Measurements from ENCODE around the gene FBXO28.
"Not testable (repeated sequence)": the region's sequence is repeated elsewhere in the genome, so short reads cannot be mapped to it uniquely, and the experiment has no call there.

Gene FBXO28, protein sequence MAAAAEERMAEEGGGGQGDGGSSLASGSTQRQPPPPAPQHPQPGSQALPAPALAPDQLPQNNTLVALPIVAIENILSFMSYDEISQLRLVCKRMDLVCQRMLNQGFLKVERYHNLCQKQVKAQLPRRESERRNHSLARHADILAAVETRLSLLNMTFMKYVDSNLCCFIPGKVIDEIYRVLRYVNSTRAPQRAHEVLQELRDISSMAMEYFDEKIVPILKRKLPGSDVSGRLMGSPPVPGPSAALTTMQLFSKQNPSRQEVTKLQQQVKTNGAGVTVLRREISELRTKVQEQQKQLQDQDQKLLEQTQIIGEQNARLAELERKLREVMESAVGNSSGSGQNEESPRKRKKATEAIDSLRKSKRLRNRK

GRCh38 chr1:224113918-224114786, at the start of gene FBXO28:
FBXO28 (plus strand) TSS chr1:224114111; CDS start chr1:224114130, 19 bp downstream.
- DNase-seq = peak; percentile 86 to 91

- no peak for DNase-seq
Measured at GRCh38 chr1:224064150-224064549, 49.8 kb upstream of the FBXO28 start.

GRCh38 chr1:224065455-224065854, 48.5 kb upstream of the FBXO28 start:
- DNase-seq = no peak

DNA sequence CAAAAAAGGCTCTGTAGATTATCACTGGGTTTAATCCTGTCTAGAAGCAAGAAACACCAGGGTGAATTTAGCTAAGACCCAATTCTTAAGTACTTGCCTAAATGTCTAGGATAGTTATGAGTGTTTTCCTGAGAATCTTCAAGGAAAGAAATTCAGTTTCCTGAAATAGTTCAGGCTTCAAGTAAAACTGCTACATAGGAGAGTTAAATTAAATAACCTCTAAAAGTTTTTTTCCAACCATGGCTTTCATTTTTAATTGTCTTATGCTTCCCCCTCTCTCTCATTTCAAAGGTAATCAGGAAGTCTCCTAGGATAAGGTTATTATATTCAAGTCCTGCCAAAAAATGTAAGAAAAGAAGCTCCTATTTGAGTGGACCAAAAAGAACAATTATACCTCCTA, 46.7 kb upstream of the FBXO28 start:
- no peak for DNase-seq

DNA sequence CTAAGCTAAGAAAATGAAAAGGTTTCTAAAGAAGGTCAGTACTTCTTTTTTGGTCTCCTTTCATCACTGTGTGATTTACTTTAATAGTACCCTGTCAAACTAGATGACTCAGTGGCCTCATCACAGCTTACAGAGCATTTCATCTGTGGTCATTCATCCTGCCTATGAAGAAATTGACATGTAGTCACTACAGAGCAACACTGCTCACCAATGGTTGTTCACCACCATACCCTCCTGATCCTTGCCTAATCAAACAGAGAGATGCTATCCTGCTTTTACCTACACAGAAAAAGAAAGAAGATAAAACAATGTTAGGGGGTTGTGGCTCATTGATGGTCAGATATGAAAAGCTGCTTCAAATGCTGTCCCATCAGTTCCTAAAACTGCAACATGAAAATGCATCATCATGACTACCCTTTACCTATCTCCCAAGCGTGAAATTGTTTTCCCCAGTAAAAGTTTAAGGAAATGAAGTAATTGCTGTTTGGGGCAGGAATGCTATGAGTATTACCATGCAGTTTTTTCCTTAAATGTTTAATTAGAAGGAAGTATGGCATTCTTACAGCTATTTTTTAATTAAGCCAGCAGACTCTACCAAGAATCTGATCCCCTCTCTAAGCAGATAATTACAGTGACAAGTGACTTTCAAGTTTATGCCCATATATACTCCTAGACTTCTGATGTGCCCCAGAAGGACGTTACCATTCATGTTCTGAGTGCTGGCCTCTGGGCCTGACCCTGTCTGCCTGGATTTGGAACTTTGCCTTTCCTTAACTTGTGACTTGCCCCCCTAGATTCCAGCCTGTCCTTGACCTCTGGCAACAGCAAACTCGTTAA, 46.1 kb upstream of the FBXO28 start:
- DNase-seq = no peak

- DNase-seq = no peak
Measured at GRCh38 chr1:224068458-224069072, 45.3 kb upstream of the FBXO28 start.

- DNase-seq = no peak
Measured at GRCh38 chr1:224069138-224069537, 44.8 kb upstream of the FBXO28 start.

DNA sequence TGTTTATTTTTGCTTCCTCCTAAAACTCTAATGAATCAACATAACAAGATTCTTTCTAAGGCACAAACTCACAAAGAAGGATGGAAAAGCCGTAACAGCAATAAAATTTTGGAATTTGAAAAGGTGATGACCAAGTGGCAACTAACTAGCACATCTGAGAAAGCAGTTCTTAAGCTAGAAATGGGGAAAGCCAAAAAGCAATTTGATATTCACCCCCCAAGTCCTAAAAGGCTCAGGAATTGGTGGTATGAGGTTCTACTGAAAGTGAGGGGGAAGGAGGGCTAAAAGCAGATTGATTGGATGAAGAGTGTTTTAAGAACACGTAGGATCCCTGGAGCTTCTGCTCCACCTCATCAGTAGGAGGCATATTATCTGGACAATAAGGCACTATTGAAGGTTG, 43.4 kb upstream of the FBXO28 start:
- no peak for DNase-seq

GRCh38 chr1:224076407-224076806, 37.5 kb upstream of the FBXO28 start:
- no peak for DNase-seq

DNA sequence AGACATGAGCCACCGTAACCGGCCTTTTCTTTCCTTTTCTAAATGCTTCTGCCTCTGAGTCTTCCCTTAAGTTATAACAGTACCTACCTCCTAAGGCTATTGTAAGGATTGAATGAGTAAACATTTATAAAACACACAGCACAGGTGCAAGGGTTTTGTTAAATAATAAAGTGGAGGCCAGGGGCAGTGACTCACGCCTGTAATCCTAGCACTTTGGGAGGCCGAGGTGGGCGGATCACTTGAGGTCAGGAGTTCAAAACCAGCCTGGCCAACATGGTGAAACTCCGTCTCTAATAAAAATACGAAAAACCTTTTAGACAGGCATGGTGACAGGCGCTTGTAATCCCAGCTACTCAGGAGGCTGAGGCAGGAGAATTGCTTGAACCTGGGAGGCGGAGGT, 34.3 kb upstream of the FBXO28 start:
- not testable (repeated sequence) for DNase-seq

DNA sequence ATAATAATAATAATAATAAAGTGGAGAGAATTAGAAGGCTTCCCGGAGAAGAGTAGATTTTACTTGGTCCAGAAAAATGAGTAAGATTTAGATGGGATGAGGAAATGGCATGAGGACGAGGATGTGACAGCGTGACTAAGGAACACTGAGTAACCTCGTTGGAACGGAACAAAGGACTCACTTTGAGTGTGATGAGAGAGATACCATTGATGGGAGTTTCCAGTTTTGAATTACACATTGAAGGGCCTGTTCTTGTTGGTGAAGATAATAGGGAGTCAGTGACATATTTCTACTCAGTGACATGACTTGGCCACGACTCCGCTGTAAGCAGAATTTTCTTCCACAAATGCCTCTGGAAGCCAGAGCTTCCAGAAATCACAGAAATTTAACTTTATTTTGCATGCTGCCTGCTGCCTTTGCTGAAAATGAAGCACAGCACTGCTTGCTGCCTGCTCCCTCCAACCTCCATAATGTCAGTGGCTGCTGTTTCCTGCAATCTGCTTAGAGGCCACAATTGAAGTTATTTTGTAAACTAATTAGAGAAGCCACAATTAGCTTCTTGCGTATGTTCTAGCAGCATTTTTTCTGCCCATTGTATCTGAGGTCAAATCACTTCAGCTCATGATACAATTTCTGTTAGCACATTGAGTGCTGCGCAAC, 33.7 kb upstream of the FBXO28 start:
- DNase-seq = no peak

DNA sequence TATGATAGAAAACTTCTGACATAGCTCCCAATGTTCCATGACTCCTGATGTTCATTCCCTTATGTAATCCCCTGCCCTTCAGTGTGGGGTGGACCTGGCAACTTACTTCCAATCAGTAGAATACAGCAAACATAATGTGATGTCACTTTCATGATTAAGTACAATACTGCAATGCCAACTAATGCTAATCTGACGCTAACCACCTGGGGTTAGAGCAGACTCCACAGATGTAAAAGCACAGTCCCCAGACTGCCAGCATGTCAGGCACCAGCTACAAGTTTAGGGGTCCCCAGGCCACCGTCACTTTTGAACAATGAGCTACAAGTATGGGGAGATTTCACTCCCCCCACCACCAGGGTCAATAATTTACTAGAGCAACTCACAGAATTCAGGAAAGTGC, 32.3 kb upstream of the FBXO28 start:
- no peak for DNase-seq

DNA sequence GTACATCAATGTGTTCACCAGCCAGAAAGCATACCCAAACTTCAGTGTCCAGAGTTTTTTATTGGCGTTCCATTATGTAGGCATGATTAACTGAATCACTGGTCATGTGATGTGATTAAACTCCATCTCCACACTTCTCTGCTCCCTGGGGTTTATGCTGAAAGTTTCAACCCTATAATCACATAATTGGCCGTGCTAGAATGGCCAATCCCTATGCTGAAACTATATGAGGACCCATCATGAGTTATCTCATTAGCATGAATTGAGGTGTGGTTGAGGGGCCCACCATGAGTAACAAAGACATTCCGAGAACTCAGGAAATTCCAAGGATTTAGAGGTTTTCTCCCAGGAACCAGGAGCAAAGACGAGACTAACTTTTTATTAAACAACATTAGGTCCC, 31.8 kb upstream of the FBXO28 start:
- DNase-seq = no peak

DNA sequence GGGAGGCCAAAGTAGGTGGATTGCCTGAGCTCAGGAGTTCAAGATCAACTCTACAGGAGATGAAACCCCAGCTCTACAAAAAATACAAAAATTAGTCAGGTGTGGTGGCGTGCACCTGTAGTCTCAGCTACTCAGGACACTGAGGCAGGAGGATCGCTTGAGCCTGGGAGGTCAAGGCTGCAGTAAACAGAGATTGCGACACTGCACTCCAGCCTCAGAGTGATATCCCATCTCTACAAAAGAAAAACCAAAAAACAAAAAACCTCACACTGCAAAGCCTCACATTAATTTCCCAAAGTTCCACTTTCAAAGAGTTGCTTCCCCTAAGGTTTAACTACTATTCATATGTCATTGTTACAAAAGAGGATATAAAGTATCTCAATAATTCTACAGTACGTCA, 29.0 kb upstream of the FBXO28 start:
- DNase-seq = no peak

- no peak for DNase-seq
Measured at GRCh38 chr1:224085421-224086108, 28.3 kb upstream of the FBXO28 start.

DNA sequence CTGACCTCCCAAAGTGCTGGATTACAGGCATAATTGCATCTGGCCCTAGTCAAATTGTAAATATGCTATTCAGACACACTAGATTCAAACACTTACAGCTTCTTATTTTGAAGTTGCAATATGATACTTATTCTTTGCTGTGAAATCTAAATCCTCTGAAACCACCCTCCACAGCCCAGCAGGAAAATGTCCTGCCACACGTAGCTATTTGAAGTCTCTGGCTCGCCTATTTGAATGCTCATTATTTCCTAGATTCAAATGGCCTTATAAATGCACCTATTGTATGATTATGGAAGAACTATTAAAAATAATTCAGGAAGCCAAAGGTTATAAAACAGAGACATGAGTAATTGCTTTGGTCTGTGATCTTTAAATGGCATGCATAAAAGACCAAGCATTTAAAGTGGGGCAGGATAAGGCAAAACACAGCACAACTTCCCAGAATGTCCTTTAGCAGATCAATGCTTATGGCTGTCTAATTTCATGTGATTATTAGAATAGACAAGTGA, 26.6 kb upstream of the FBXO28 start:
- DNase-seq = no peak

GRCh38 chr1:224089583-224089982, 24.3 kb upstream of the FBXO28 start:
- no peak for DNase-seq

DNA sequence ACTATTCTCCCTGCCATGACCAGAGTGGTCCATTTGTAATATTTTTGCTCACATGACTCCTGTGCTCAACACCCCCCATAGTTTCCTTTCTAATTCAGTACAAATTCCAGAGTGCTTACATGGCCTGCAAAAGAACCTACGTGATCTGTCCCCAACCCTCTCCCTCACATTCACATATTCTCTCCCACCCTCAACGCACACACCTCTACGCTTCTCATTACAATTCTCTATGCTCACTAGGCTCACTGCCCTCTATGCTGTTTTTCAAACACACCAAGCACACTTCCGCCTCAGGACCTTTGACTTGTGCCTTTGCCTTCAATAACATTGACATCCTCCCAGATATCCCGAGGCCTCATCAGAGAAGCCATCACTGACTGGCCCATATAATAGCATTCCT, 23.8 kb upstream of the FBXO28 start:
- DNase-seq = no peak

DNA sequence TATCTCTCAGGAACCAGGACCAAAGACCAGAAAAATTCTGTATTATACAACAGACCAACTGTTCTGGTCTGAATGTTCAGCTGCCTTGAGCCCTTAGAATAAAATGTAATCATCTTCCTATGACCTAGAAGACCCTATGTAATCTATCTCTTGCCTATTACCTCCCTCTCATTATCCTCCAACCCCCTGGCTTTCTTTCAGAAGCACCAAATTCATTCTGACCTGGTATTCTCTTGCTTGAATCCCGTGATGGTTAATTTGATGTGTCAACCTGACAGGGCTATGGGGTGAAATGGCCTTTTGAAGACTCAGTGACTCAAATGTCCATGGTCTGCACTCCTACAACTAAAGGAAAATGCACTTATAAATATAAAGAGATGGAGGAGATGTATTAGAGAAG, 21.8 kb upstream of the FBXO28 start:
- no peak for DNase-seq

DNA sequence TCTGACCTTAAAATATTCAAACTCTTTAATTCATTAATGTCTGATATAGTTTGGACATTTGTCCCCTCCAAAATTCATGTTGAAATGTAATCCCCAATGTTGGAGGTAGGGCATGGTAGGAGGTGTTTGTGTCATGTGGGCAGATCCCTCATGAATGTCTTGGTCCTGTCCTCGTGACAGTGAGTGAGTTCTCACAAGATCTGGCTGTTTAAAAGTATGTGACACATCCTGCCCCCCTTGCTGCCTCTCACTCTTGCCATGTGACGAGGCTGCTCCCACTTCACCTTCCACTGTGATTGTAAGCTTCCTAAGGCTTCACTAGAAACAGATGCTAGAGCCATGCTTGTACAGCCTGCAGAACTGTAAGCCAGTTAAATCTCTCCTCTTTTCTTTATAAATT, 21.3 kb upstream of the FBXO28 start:
- DNase-seq = no peak

- DNase-seq = no peak
Measured at GRCh38 chr1:224095339-224095738, 18.6 kb upstream of the FBXO28 start.
